Bronchial epithelial cell (primary cell): ENCODE data around the gene IKZF1. TPM values are rescaled to one million over a fixed set of nuclear protein-coding genes. Genes with fewer than 3 reads are reported as not detected.
A peak's percentile ranks its signal among the peaks of the same experiment; 100 is the strongest.

Experiments used
- DNase-seq: peaks from one replicate; pipeline ENCODE4 v3.0.0-alpha.2; 2010; ENCODE audit warnings: low read depth
- FAIRE-seq: peaks from 2 replicates; lab custom pipeline; 2011; peaks lifted over from hg19 to GRCh38; lab: Jason Lieb, UNC
- H3K27me3 ChIP-seq: 2 replicates; pipeline ENCODE4 v1.5.1; 2011; ENCODE audit warnings: low read length; ENCODE audit not compliant: control insufficient read depth, insufficient read depth
- H3K36me3 ChIP-seq: 2 replicates; pipeline ENCODE4 v1.5.1; 2011; ENCODE audit warnings: low read length; ENCODE audit not compliant: control insufficient read depth, insufficient read depth
- H3K4me3 ChIP-seq: 2 replicates; pipeline ENCODE4 v1.5.1; 2011; ENCODE audit warnings: mild to moderate bottlenecking, low read depth, low read length, control low read depth
- total RNA-seq: library from RNA; depleted of rRNA; stranded (reverse); fragments of >200 nt; gene quantifications from 2 replicates; pipeline ENCODE4 v1.2.1, GENCODE V29; 2014
- TF ChIP-seq, protein P1 (sequence below): IDR thresholded peaks from 2 replicates; pipeline ENCODE4 v1.5.1; 2011; ENCODE audit warnings: mild to moderate bottlenecking, moderate library complexity, low read length, control low read depth, inconsistent platforms; ENCODE audit not compliant: insufficient read depth, severe bottlenecking

IKZF1 gene
- under 0.01 TPM in 1 of 2 replicates, not detected in the other for total RNA-seq

DNA sequence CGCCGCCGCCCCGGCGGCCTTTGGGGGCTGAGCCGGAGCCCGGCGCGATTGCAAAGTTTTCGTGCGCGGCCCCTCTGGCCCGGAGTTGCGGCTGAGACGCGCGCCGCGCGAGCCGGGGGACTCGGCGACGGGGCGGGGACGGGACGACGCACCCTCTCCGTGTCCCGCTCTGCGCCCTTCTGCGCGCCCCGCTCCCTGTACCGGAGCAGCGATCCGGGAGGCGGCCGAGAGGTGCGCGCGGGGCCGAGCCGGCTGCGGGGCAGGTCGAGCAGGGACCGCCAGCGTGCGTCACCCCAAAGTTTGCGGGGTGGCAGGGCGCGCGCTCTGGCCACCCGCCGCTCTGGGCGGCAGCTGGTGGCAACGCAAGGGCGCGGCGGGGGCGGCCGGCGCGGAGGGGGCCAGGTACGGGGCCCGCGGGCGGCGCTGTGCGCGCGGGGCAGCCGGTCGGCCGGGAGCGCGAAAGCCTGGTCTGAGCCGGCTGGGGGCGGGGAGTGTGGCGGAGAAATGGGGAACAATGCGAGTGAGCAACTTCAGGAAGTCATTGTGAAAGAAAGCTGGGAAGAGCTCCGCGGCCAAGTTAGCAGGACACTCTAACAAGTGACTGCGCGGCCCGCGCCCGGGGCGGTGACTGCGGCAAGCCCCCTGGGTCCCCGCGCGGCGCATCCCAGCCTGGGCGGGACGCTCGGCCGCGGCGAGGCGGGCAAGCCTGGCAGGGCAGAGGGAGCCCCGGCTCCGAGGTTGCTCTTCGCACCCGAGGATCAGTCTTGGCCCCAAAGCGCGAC lies at the start of gene IKZF1:
Gene IKZF1 (plus strand): TSS at position 588 of the 782 bp plus-strand sequence. CDS start 14,346 bp downstream, outside the sequence.
- no peak for FAIRE-seq

GRCh38 chr7:50261593-50261992 lies 42.9 kb upstream of the IKZF1 start:
- Histone ChIP-seq H3K36me3 (no peaks in the 10 kb centered on the region), H3K27me3 (no peaks in the 10 kb centered on the region), H3K4me3 (no peak overlapping the region)
- TF ChIP-seq, protein P1, sequence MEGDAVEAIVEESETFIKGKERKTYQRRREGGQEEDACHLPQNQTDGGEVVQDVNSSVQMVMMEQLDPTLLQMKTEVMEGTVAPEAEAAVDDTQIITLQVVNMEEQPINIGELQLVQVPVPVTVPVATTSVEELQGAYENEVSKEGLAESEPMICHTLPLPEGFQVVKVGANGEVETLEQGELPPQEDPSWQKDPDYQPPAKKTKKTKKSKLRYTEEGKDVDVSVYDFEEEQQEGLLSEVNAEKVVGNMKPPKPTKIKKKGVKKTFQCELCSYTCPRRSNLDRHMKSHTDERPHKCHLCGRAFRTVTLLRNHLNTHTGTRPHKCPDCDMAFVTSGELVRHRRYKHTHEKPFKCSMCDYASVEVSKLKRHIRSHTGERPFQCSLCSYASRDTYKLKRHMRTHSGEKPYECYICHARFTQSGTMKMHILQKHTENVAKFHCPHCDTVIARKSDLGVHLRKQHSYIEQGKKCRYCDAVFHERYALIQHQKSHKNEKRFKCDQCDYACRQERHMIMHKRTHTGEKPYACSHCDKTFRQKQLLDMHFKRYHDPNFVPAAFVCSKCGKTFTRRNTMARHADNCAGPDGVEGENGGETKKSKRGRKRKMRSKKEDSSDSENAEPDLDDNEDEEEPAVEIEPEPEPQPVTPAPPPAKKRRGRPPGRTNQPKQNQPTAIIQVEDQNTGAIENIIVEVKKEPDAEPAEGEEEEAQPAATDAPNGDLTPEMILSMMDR = no peak
- FAIRE-seq (no peak), DNase-seq (no peak)

More for the DNA sequence above, at the start of gene IKZF1:
- TF ChIP-seq, protein P1 = no peak
- Histone ChIP-seq H3K4me3 (peak within 1 kb of the TSS; percentile 31), H3K27me3 (peaks cover 24% of the 10 kb centered on the region), H3K36me3 (no peaks in the 10 kb centered on the region)
- peak; percentile 13 for DNase-seq

GRCh38 chr7:50262446-50262845 lies 42.1 kb upstream of the IKZF1 start:
- DNase-seq = no peak
- no peak for FAIRE-seq
- Histone ChIP-seq H3K4me3 (no peak overlapping the region), H3K36me3 (no peaks in the 10 kb centered on the region), H3K27me3 (no peaks in the 10 kb centered on the region)
- TF ChIP-seq, protein P1 = no peak

GRCh38 chr7:50262916-50263690 lies 41.4 kb upstream of the IKZF1 start:
- peak; percentile 27 for DNase-seq
- FAIRE-seq = no peak

GRCh38 chr7:50264908-50265307 lies 39.6 kb upstream of the IKZF1 start:
- no peak overlapping the region for H3K4me3 ChIP-seq
- H3K27me3 ChIP-seq = no peaks in the 10 kb centered on the region
- TF ChIP-seq, protein P1 = no peak
- no peaks in the 10 kb centered on the region for H3K36me3 ChIP-seq
- FAIRE-seq (no peak), DNase-seq (peak; percentile 3)

More at GRCh38 chr7:50262916-50263690, 41.4 kb upstream of the IKZF1 start:
- Histone ChIP-seq H3K4me3 (no peak overlapping the region), H3K36me3 (no peaks in the 10 kb centered on the region), H3K27me3 (no peaks in the 10 kb centered on the region)
- TF ChIP-seq, protein P1 = no peak
